ENCODE results near the gene NLGN1. TPM values are rescaled to one million over a fixed set of nuclear protein-coding genes. Genes with fewer than 3 reads are reported as not detected.

Gene NLGN1
- total RNA-seq, 1 experiment from 2014 or later: 5.2 TPM

DNA sequence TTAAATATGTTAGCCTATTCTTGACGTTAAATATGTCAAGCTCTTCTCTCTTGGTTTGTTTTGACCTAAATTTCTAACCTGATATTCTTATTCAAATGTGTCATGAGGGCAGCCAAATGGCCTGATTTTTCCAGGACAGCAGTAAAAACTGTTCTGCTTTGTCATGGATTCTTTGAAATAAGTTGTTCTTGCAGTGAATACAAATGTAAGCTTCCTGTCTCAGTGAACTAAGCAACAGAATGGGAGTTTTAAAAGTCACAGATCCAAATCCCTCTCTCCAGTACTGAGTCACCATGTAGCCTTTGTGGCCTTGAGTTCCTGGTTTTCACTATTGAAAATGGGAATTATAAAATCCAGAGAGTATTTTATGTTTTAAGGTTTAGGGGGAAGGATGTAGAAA is 301.8 kb downstream of the NLGN1 start:
- Mint-ChIP-seq H3K27me3 (ENCODE audit: low read depth) (no peaks in the 10 kb centered on the region), H3K27ac (peak overlapping the region; percentile 92 to 96 (median 95)), H3K36me3 (ENCODE audit: insufficient read depth in 1 of 3, low read depth in 3 of 3) (peaks cover 9 to 12% (median 9%) of the 10 kb centered on the region in 3 experiments), H3K4me1 (peaks cover 9 to 22% of the 10 kb centered on the region in 2 experiments), H3K9me3 (peaks cover 6 to 10% of the 10 kb centered on the region in 2 experiments; a peak in 3 of 5 replicates), H3K4me3 (no peak overlapping the region)
- Histone ChIP-seq H4K8ac (replicated peaks; ENCODE audit: insufficient read length, low read depth, low read length) (no peak overlapping the region), H2BK20ac (ENCODE audit: low read depth, low read length, poor library complexity, severe bottlenecking) (no peak overlapping the region), H2AFZ (ENCODE audit: low read length) (no peak overlapping the region), H3K18ac (ENCODE audit: insufficient read length, low read depth, low read length) (no peak overlapping the region), H3T11ph (ENCODE audit: low read length) (no peak overlapping the region), H3K79me2 (ENCODE audit: insufficient read depth, low read length) (no peaks in the 10 kb centered on the region), H3K56ac (ENCODE audit: insufficient read length, low read depth, low read length) (no peak overlapping the region), H2BK15ac (ENCODE audit: low read depth, low read length) (no peak overlapping the region), H3K4ac (ENCODE audit: low read depth, low read length) (no peak overlapping the region), H2BK120ac (ENCODE audit: low read depth, low read length, poor library complexity, severe bottlenecking) (no peak overlapping the region), H4K91ac (ENCODE audit: insufficient read length, low read depth, low read length) (no peak overlapping the region), H3K9ac (ENCODE audit: extremely low read depth, insufficient read length, low read length) (no peak overlapping the region), H3K79me1 (ENCODE audit: insufficient read depth, low read depth, low read length, poor library complexity, severe bottlenecking) (no peaks in the 10 kb centered on the region), H3K4me1 (ENCODE audit: insufficient read depth, low read length) (no peaks in the 10 kb centered on the region), H2BK5ac (ENCODE audit: insufficient read length, low read length) (no peak overlapping the region), H3K27ac (ENCODE audit: insufficient read length, low read depth, low read length) (peak overlapping the region; percentile 78), H4K5ac (ENCODE audit: insufficient read length, low read depth, low read length) (no peak overlapping the region), H4K20me1 (ENCODE audit: control insufficient read depth, insufficient read depth, insufficient read length) (no peaks in the 10 kb centered on the region), H3K4me2 (ENCODE audit: insufficient read depth, insufficient read length, low read length) (no peak overlapping the region), H2AK5ac (ENCODE audit: insufficient read length, low read length) (no peak overlapping the region), H2BK12ac (ENCODE audit: insufficient read length, low read depth, low read length) (no peak overlapping the region), H3K9me3 (ENCODE audit: control insufficient read depth, low read depth, low read length) (no peaks in the 10 kb centered on the region), H3K23ac (ENCODE audit: insufficient read length, low read depth, low read length) (no peak overlapping the region), H3K14ac (ENCODE audit: insufficient read depth, low read length) (0 out of 2 replicates have a peak overlapping the region, but pooled peaks have one; percentile 22), H3K23me2 (ENCODE audit: insufficient read length, low read depth, low read length, poor library complexity, severe bottlenecking) (no peaks in the 10 kb centered on the region), H3K27me3 (ENCODE audit: insufficient read depth, low read length) (no peaks in the 10 kb centered on the region)
- WGBS (ENCODE audit: extremely low coverage, insufficient read length, low lambda C conversion rate): no CpG with 5 or more reads among the region's 1 CpG
- TF ChIP-seq, protein P1, sequence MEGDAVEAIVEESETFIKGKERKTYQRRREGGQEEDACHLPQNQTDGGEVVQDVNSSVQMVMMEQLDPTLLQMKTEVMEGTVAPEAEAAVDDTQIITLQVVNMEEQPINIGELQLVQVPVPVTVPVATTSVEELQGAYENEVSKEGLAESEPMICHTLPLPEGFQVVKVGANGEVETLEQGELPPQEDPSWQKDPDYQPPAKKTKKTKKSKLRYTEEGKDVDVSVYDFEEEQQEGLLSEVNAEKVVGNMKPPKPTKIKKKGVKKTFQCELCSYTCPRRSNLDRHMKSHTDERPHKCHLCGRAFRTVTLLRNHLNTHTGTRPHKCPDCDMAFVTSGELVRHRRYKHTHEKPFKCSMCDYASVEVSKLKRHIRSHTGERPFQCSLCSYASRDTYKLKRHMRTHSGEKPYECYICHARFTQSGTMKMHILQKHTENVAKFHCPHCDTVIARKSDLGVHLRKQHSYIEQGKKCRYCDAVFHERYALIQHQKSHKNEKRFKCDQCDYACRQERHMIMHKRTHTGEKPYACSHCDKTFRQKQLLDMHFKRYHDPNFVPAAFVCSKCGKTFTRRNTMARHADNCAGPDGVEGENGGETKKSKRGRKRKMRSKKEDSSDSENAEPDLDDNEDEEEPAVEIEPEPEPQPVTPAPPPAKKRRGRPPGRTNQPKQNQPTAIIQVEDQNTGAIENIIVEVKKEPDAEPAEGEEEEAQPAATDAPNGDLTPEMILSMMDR (conservative IDR thresholded peaks at IDR 0.05): no peak
- DNase-seq: no peak

All from H9 (cell line).